Breast epithelium (tissue), 3 donors: ENCODE results near the gene LSS.

Experiments
- CTCF ChIP-seq, 3 donors: fragments of 450-650 bp; IDR thresholded peaks; one replicate each; pipeline ENCODE4 v1.5.1; 2016 to 2017; ENCODE audit warnings: antibody characterized with exemption in 3 of 3, mild to moderate bottlenecking in 3 of 3, moderate library complexity in 3 of 3
- POLR2A ChIP-seq: fragments of 450-650 bp; IDR thresholded peaks from one replicate; pipeline ENCODE4 v1.6.1; 2016; ENCODE audit warnings: antibody characterized with exemption, mild to moderate bottlenecking, moderate library complexity
- POLR2AphosphoS5 ChIP-seq, 3 donors: sonication (generic); formaldehyde crosslinking; IDR thresholded peaks; one replicate each; pipeline ENCODE4 v1.6.1; 2017; ENCODE audit warnings: antibody characterized with exemption in 3 of 3

GRCh38 chr21:46205166-46205565, 23.4 kb downstream of the LSS start:
- TF ChIP-seq POLR2A (no peak), POLR2AphosphoS5 (IDR thresholded peaks at IDR 0.05) (no peak), CTCF (IDR thresholded peaks at IDR 0.05) (no peak)
